Smooth muscle cell (in vitro differentiated cells): ENCODE data around the gene DNAJB1. TPM values are rescaled to one million over a fixed set of nuclear protein-coding genes. Genes with fewer than 3 reads are reported as not detected.

Experiments used
- DNase-seq: peaks from one replicate; lab custom pipeline; 2025; ENCODE audit not compliant: unreplicated experiment; lab: John Stamatoyannopoulos, UW
- H2AFZ ChIP-seq: fragments of 200-600 bp; sonication (generic); 2 replicates; pipeline ENCODE4 v1.6.0; 2016; ENCODE audit warnings: antibody characterized with exemption, low read depth, mild to moderate bottlenecking
- H3F3A ChIP-seq: fragments of 200-600 bp; sonication (generic); 2 replicates; pipeline ENCODE4 v1.6.0; 2017; ENCODE audit warnings: antibody characterized with exemption, low read depth
- H3K27ac ChIP-seq: fragments of 200-600 bp; sonication (generic); 2 replicates; pipeline ENCODE4 v1.5.1; 2016; ENCODE audit warnings: low read depth, mild to moderate bottlenecking
- H3K27me3 ChIP-seq: fragments of 200-600 bp; sonication (generic); 2 replicates; pipeline ENCODE4 v1.6.1; 2016; ENCODE audit warnings: low read depth, mild to moderate bottlenecking
- H3K36me3 ChIP-seq: fragments of 200-600 bp; sonication (generic); 2 replicates; pipeline ENCODE4 v1.5.1; 2016; ENCODE audit warnings: low read depth
- H3K4me1 ChIP-seq: fragments of 200-600 bp; sonication (generic); 2 replicates; pipeline ENCODE4 v1.5.1; 2016; ENCODE audit warnings: low read depth
- H3K4me2 ChIP-seq: fragments of 200-600 bp; sonication (generic); 2 replicates; pipeline ENCODE4 v1.6.0; 2016; ENCODE audit warnings: mild to moderate bottlenecking
- H3K4me3 ChIP-seq: fragments of 200-600 bp; sonication (generic); 2 replicates; pipeline ENCODE4 v1.5.1; 2016; ENCODE audit warnings: mild to moderate bottlenecking
- H3K79me2 ChIP-seq: fragments of 200-600 bp; sonication (generic); 2 replicates; pipeline ENCODE4 v1.6.0; 2016; ENCODE audit warnings: low read depth, mild to moderate bottlenecking
- H3K9ac ChIP-seq: fragments of 200-600 bp; sonication (generic); 2 replicates; pipeline ENCODE4 v1.6.0; 2016; ENCODE audit warnings: low read depth
- H3K9me3 ChIP-seq: fragments of 200-600 bp; sonication (generic); replicated peaks from 2 replicates; pipeline ENCODE4 v1.5.1; 2016; ENCODE audit warnings: low read depth
- H4K20me1 ChIP-seq: fragments of 200-600 bp; sonication (generic); 2 replicates; pipeline ENCODE4 v1.6.0; 2016; ENCODE audit warnings: low read depth
- CTCF ChIP-seq: fragments of 200-600 bp; sonication (generic); IDR thresholded peaks from 2 replicates; pipeline ENCODE4 v1.5.1; 2017; ENCODE audit warnings: borderline replicate concordance, mild to moderate bottlenecking, antibody characterized with exemption; ENCODE audit not compliant: insufficient read depth, poor library complexity, severe bottlenecking
- WGBS: methylation state at CpG from one replicate; pipeline ENCODE4 v1.1.7; 2016; ENCODE audit warnings: low lambda C conversion rate; 5-methylcytosine and 5-hydroxymethylcytosine counted together
- polyA plus RNA-seq: library from polyadenylated mRNA; unstranded; fragments of >200 nt; fragmentation: Nextera tagmentation; extraction: Ambion mirVana; gene quantifications from 2 replicates; pipeline ENCODE4 v1.2.1, GENCODE V29; 2016
- total RNA-seq: library from RNA; depleted of rRNA; stranded (reverse); fragments of >200 nt; gene quantifications from 2 replicates; pipeline ENCODE4 v1.2.3, GENCODE V29; 2014

The DNAJB1 gene
- total and polyA plus RNA-seq, 2 experiments from 2014 or later = 114 to 152 TPM

GRCh38 chr19:14563590-14563926, 45.4 kb upstream of the DNAJB1 start:
- Histone ChIP-seq H3K9ac (no peak overlapping the region), H3K27me3 (no peaks in the 10 kb centered on the region), H2AFZ (no peak overlapping the region), H3K9me3 (no peaks in the 10 kb centered on the region), H3K4me1 (peaks cover 12% of the 10 kb centered on the region), H3K79me2 (peaks cover 12% of the 10 kb centered on the region), H3K27ac (no peak overlapping the region), H3K4me2 (no peak overlapping the region), H3F3A (no peaks in the 10 kb centered on the region), H3K36me3 (no peaks in the 10 kb centered on the region), H4K20me1 (peaks cover 15% of the 10 kb centered on the region), H3K4me3 (no peak overlapping the region)
- no peak for DNase-seq
- WGBS = 98% methylated on average over 16 of the region's 16 CpGs
- no peak for TF ChIP-seq CTCF

GRCh38 chr19:14562660-14563589, 44.7 kb upstream of the DNAJB1 start:
- Histone ChIP-seq H3K4me2 (no peak overlapping the region), H2AFZ (no peak overlapping the region), H3K9ac (no peak overlapping the region), H4K20me1 (peaks cover 14% of the 10 kb centered on the region), H3K4me3 (no peak overlapping the region), H3K79me2 (peaks cover 12% of the 10 kb centered on the region), H3K9me3 (no peaks in the 10 kb centered on the region), H3F3A (no peaks in the 10 kb centered on the region), H3K4me1 (peaks cover 12% of the 10 kb centered on the region), H3K36me3 (no peaks in the 10 kb centered on the region), H3K27me3 (no peaks in the 10 kb centered on the region), H3K27ac (no peak overlapping the region)
- no peak for TF ChIP-seq CTCF
- DNase-seq = no peak
- 93% methylated on average over 22 of the region's 23 CpGs for WGBS

GRCh38 chr19:14561847-14562351, 43.7 kb upstream of the DNAJB1 start:
- H2AFZ ChIP-seq = no peak overlapping the region
- no peaks in the 10 kb centered on the region for H3K36me3 ChIP-seq
- WGBS = 73% methylated on average over 20 of the region's 22 CpGs
- peaks cover 12% of the 10 kb centered on the region for H4K20me1 ChIP-seq
- H3K9me3 ChIP-seq = no peaks in the 10 kb centered on the region
- H3F3A ChIP-seq = no peaks in the 10 kb centered on the region
- no peak overlapping the region for H3K4me2 ChIP-seq
- peaks cover 19% of the 10 kb centered on the region for H3K79me2 ChIP-seq
- DNase-seq = no peak
- TF ChIP-seq CTCF = no peak
- no peaks in the 10 kb centered on the region for H3K27me3 ChIP-seq
- H3K27ac ChIP-seq = peak overlapping the region; percentile 8
- no peak overlapping the region for H3K9ac ChIP-seq
- no peak overlapping the region for H3K4me3 ChIP-seq
- H3K4me1 ChIP-seq = peaks cover 12% of the 10 kb centered on the region

GRCh38 chr19:14561249-14561648, 43.1 kb upstream of the DNAJB1 start:
- no peak overlapping the region for H3K4me2 ChIP-seq

More at GRCh38 chr19:14561249-14561648, 43.1 kb upstream of the DNAJB1 start:
- Histone ChIP-seq H4K20me1 (peaks cover 15% of the 10 kb centered on the region), H3K27ac (peak overlapping the region; percentile 8), H3K9ac (no peak overlapping the region), H2AFZ (no peak overlapping the region), H3K36me3 (no peaks in the 10 kb centered on the region), H3F3A (no peaks in the 10 kb centered on the region), H3K9me3 (no peaks in the 10 kb centered on the region), H3K79me2 (peaks cover 20% of the 10 kb centered on the region), H3K27me3 (no peaks in the 10 kb centered on the region), H3K4me1 (peaks cover 12% of the 10 kb centered on the region), H3K4me3 (no peak overlapping the region)
- DNase-seq = no peak
- WGBS = 94% methylated on average over 7 of the region's 8 CpGs
- TF ChIP-seq CTCF = no peak
